SJCRH30 (cell line): ENCODE results near the gene ART1. TPM values are rescaled to one million over a fixed set of nuclear protein-coding genes. Genes with fewer than 3 reads are reported as not detected.

ENCODE experiments used
- DNase-seq, 2 experiments: peaks; one replicate each; pipeline ENCODE4 v3.0.0-alpha.2; 2015 to 2020
- H3K27ac ChIP-seq: fragments of 250-450 bp; sonication (Bioruptor Pico); 2 replicates; pipeline ENCODE4 v1.5.1; 2020; ENCODE audit warnings: mild to moderate bottlenecking, moderate library complexity
- H3K27me3 ChIP-seq: fragments of 250-450 bp; sonication (Bioruptor Pico); 2 replicates; pipeline ENCODE4 v1.5.1; 2020; ENCODE audit warnings: mild to moderate bottlenecking, moderate library complexity
- H3K36me3 ChIP-seq: fragments of 250-450 bp; sonication (Bioruptor Pico); 2 replicates; pipeline ENCODE4 v1.5.1; 2020; ENCODE audit warnings: mild to moderate bottlenecking, moderate library complexity
- H3K4me1 ChIP-seq: fragments of 250-450 bp; sonication (Bioruptor Pico); 2 replicates; pipeline ENCODE4 v1.5.1; 2020; ENCODE audit warnings: mild to moderate bottlenecking, moderate library complexity
- H3K4me3 ChIP-seq: fragments of 250-450 bp; sonication (Bioruptor Pico); 2 replicates; pipeline ENCODE4 v1.5.1; 2020; ENCODE audit warnings: mild to moderate bottlenecking, moderate library complexity
- H3K9me3 ChIP-seq: fragments of 250-450 bp; sonication (Bioruptor Pico); replicated peaks from 2 replicates; pipeline ENCODE4 v1.5.1; 2020; ENCODE audit warnings: mild to moderate bottlenecking, moderate library complexity
- total RNA-seq: library from RNA; depleted of rRNA; stranded (reverse); fragments of >200 nt; shearing (Covaris generic); gene quantifications from 2 replicates; pipeline ENCODE4 v1.2.3, GENCODE V29; 2014

ART1 gene
- total RNA-seq, 1 experiment from 2014 or later: not detected

DNA sequence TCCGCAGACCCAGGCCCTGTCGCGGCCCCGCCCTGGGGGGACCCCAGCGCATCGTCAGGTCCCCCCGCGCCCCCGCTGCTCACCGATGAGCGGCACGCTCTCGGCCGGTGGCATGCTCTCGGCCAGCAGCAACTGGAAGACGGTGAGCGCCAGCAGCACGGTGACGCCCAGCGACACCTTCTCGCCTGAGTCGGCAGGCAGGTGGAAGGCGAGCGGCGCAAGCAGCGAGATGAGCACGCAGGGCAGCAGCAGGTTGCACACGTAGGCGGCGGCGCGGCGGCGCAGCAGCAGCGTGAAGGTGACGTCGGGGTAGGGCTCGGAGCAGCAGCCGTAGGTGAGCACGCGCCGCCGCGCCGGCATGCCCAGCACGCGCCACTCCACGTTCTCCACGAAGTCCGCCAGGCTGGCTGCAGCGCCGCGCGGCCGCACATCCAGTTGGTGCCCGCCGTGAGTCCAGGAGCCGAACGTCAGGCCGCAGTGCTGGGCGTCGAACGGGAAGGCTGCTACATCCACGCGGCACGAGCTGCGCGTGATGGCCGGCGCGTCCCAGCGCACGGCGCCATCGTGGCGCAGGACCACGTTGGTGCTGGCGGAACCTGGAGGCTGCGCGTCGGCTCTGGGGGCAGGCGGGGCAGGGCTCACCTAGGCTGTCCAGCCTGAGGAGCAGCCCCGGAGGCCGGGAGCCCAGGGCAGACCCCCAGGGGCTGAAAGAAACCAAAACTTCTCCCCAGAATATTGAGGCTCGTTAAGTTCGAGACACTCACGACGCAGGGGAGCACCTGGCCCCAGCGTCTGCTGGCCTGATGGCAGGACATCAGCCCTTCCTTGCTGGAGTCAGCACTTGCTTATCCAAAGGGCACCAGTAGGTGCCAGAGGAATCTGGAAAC is 22.5 kb downstream of the ART1 start:
- no peaks in the 10 kb centered on the region for H3K4me1 ChIP-seq
- H3K27me3 ChIP-seq: no peaks in the 10 kb centered on the region
- H3K9me3 ChIP-seq: no peaks in the 10 kb centered on the region
- no peak overlapping the region for H3K4me3 ChIP-seq
- DNase-seq: no peak
- no peak overlapping the region for H3K27ac ChIP-seq
- H3K36me3 ChIP-seq: peaks cover 9% of the 10 kb centered on the region; the same call in 1 of the 2 replicates

DNA sequence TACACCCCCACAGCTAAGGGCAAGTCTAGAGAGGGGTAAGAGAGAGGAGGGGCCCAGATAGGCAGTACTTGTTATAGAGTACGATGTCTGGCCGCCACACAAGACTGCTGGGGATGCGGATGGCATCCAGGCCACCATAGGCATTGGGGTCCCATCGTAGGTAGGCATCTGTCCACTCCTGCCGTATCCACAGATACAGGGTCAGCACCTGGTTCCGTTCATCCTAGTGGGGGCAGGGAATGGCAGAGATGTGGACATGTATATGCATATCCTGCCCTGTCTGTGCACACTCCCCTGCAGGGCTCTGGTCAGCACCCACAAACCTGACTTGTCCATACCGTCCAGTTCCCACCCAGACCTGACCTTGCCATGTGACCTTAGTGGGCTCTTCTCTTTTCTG is 24.2 kb downstream of the ART1 start:
- H3K36me3 ChIP-seq: peaks cover 21% of the 10 kb centered on the region
- no peak for DNase-seq

DNA sequence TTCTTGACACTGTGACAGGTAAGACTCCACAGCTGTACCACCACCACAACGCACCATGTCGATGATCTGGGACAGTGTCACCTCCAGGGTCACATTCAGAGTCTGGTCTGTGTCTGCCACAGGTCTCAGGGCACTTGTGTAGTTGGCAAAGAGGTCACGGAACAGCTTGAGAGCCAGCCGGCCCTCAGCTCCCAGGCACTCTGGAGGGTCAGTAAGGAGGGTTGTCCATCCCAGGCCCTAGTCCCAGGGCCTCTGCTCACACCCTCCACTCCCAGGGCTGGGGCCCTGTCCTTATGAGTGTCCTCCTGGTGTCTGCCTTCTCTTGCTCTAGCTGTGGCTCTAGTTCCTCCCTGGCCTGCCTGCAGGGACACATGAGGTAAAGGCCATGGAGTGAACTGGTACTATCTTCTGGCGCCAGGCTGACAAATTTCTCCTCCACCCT is 24.8 kb downstream of the ART1 start:
- no peaks in the 10 kb centered on the region for H3K27me3 ChIP-seq
- H3K9me3 ChIP-seq: no peaks in the 10 kb centered on the region
- no peak overlapping the region for H3K27ac ChIP-seq
- no peak for DNase-seq
- H3K36me3 ChIP-seq: peaks cover 27% of the 10 kb centered on the region
- H3K4me3 ChIP-seq: no peak overlapping the region
- no peaks in the 10 kb centered on the region for H3K4me1 ChIP-seq

More for the DNA sequence above, 24.2 kb downstream of the ART1 start:
- no peaks in the 10 kb centered on the region for H3K9me3 ChIP-seq
- H3K27ac ChIP-seq: no peak overlapping the region
- H3K4me3 ChIP-seq: no peak overlapping the region
- no peaks in the 10 kb centered on the region for H3K27me3 ChIP-seq
- H3K4me1 ChIP-seq: no peaks in the 10 kb centered on the region

DNA sequence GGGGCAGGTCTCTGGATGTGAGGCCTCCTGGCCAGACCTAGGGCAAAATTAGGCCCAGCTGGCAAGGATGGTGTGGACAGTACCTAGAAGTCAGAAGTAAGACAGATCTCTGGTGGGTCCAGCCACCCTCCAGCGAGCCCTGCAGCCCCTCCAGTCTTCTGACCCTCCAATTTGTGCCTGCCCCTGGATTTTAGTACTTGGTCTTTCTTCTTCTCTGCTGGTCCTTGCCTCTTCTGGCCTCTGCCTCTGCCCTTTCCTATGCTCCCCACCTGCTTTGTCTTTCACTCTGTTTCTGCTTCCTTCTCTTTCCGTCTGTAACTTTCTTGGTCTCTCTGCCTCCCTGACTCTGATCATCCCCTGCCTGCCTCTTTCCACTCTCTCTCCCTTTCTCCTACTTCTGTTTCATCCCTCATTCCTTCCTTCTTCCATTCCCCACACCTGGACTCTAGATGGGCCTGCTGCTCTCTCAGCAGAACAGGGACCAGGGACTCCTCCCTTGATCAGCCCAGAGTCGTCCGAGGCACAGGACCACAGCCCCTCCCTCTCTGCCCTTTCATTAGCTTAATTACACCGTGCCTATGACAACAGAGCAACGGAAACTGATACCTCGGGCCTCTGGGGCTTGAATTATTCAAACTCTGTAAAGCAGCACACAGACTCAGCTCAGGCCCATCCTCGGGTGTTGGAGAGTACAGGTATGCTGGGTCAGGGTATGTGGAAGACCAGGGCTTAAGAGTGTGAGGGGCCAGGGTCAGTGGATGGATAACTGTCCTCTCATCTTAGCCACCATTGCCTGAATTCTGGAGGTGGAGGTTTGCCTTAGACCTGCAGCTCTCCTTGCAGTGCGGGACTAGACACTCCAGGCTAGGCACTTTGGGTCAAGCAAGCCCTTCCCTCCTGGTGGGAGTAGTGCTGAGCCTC is 26.7 kb downstream of the ART1 start, which contains the start of gene CHRNA10:
CHRNA10 (minus strand) TSS at position 51 of the 921 bp plus-strand sequence. CDS start 72 bp downstream, outside the sequence.
- no peaks in the 10 kb centered on the region for H3K4me1 ChIP-seq
- no peak within 1 kb of the TSS for H3K27ac ChIP-seq
- no peak within 1 kb of the TSS for H3K4me3 ChIP-seq
- no peak for DNase-seq
- peaks cover 46% of the 10 kb centered on the region for H3K36me3 ChIP-seq
- H3K27me3 ChIP-seq: no peaks in the 10 kb centered on the region
- H3K9me3 ChIP-seq: no peaks in the 10 kb centered on the region

DNA sequence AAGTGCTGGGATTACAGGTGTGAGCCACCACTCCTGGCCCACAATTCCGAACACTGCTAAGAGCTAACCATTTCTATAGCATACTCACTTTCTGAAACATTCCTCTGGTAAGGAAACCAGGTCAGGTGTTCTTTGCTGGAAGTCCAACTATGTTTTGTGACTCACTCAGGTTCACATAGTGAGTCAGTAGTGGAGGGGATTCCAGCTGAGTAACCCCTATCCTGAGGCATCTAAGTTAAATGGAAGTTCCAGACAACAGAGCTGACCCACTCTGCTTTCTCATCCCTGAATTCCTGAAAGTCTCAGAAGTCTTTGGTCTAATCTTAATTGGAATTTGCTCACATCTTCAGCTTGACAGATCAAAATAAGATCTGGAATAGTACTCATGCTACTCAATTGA is 29.3 kb downstream of the ART1 start:
- Histone ChIP-seq H3K27me3 (no peaks in the 10 kb centered on the region), H3K36me3 (peaks cover 62% of the 10 kb centered on the region), H3K27ac (no peak overlapping the region), H3K9me3 (no peaks in the 10 kb centered on the region), H3K4me3 (no peak overlapping the region), H3K4me1 (no peaks in the 10 kb centered on the region)
- DNase-seq: no peak

DNA sequence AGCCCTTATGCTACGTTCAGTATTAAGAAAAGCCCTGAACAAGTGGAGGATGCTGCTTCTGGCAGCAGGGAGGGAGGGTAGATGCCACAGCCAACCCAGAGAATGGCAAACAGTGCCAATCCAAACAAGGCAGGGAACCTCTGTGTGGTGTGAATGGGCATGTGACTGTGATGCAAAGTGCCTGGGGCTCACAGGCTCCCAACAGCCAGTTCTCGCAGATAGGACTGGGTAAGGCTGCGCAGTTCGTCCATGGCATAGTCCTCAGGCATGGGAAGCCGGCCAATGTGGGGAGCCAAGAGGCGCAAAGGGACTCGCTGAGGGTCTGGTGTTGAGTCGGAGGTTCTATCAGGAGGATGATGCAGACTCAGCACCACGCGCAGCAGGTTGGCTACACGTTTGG is 31.0 kb downstream of the ART1 start:
- Histone ChIP-seq H3K36me3 (peaks cover 78% of the 10 kb centered on the region), H3K27ac (no peak overlapping the region), H3K4me1 (no peaks in the 10 kb centered on the region), H3K27me3 (no peaks in the 10 kb centered on the region), H3K9me3 (no peaks in the 10 kb centered on the region), H3K4me3 (no peak overlapping the region)
- DNase-seq: no peak

DNA sequence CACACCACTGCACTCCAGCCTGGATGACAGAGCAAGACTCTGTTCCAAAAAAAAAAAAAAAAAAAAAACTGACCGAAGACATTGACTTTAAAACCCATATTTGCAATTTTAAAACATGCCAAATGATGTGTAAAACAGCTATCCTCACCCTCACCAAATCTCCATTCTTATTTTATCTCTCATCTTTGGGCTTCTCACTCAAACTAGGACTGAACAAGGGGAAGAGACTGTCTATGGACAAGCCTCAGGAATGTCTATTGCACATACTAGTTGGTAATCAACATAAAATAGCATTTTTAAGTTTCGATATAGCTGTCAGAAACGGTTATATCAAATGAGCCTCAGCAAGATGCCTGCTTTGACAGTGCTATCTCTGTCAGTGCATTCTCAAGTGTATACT is 34.1 kb downstream of the ART1 start:
- no peak overlapping the region for H3K4me3 ChIP-seq
- no peaks in the 10 kb centered on the region for H3K9me3 ChIP-seq
- H3K27me3 ChIP-seq: no peaks in the 10 kb centered on the region
- H3K36me3 ChIP-seq: peaks cover 94% of the 10 kb centered on the region
- DNase-seq: no peak
- no peak overlapping the region for H3K27ac ChIP-seq
- H3K4me1 ChIP-seq: no peaks in the 10 kb centered on the region

DNA sequence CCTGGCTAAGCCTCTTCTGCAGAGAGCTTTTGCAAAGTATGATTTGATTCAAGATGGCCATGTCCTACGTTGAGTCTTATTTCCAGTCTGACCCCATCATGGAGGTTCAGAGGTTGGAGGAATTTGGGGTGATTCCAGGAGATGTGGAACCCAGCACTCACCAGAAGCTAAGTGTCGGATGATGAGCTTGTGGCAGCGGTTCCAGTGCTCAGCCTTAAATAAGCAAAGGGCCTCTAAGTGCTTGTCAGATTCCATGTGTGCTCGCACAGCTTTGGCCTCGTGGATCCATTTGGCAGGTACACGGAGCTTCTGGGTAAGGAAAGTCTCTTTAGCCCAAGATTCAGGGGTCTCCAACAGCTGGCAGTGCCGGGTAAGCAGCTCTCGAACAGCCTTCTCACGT is 38.1 kb downstream of the ART1 start:
- peaks cover 97% of the 10 kb centered on the region for H3K36me3 ChIP-seq

DNA sequence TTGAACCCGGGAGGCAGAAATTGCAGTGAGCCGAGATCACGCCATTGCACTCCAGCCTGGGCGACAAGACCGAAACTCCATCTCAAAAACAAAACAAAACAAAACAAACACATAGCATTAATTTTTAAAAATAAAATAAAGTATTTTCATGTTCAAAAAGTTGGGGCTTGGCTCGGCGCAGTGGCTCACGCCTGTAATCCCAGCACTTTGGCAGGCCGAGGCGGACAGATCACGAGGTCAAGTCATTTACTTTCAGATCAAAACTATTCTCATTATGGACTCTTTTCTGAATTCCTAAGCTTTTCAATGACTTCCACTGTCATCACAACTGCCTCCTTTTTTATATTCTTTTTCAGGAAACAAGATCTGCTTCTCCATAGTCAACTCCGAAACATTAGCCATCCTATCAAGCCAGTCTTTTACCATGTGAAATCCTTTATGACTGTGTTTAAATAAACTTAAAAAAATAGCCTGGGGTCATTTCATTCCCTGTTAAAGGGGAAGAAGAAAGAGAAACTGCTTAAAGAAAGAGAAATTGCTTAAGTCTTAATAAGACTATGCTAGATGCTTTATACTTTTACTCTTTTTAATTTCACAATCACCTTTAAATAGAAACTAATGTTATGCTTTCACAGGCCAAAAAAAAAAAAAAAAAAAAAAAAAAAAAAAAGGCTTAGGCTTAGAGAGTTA is 39.3 kb downstream of the ART1 start:
- Histone ChIP-seq H3K27me3 (no peaks in the 10 kb centered on the region), H3K27ac (no peak overlapping the region), H3K9me3 (no peaks in the 10 kb centered on the region), H3K36me3 (peaks cover 95% of the 10 kb centered on the region), H3K4me1 (no peaks in the 10 kb centered on the region), H3K4me3 (no peak overlapping the region)
- no peak for DNase-seq

More for the DNA sequence above, 38.1 kb downstream of the ART1 start:
- no peak for DNase-seq
- no peaks in the 10 kb centered on the region for H3K4me1 ChIP-seq
- no peaks in the 10 kb centered on the region for H3K9me3 ChIP-seq
- H3K27ac ChIP-seq: no peak overlapping the region
- H3K4me3 ChIP-seq: no peak overlapping the region
- H3K27me3 ChIP-seq: no peaks in the 10 kb centered on the region

DNA sequence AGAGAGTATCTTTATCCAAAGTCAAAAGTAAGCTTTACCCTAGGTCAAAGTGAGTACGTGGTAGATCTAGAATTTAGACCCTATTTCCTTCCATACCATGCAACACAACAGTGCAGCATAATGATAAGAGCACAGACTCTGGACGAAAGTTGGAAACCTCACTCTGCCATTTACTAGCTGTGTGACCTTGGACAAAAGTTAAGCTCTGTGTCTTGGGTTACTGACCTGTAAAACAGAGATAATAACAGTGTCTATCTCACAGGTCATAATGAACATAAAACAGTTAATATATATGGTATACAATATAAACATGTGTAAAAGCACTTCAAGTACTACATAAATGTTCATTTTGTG is 39.9 kb downstream of the ART1 start:
- no peak overlapping the region for H3K27ac ChIP-seq
- DNase-seq: no peak
- no peaks in the 10 kb centered on the region for H3K9me3 ChIP-seq
- no peak overlapping the region for H3K4me3 ChIP-seq
- no peaks in the 10 kb centered on the region for H3K27me3 ChIP-seq
- H3K36me3 ChIP-seq: peaks cover 92% of the 10 kb centered on the region
- no peaks in the 10 kb centered on the region for H3K4me1 ChIP-seq

DNA sequence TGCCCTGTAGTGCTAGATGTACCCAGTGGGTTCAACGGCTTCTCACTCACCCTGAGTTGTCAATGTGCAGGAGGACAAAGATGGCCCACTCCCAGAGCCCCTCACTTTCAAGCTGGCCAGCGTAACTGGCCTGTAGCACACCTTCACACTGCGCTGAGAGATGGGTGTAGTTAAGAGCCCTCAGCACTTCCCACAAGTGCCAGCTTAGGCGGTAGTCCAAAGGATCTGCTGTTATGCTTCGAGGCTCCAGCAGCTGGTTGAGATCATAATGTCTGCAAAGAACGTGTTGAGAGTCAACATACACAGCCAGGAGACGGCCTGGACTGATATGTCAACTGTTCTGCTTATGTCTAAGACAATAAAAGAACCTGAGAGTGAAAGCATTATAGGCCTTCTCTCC is 41.0 kb downstream of the ART1 start:
- H3K27me3 ChIP-seq: no peaks in the 10 kb centered on the region
- no peaks in the 10 kb centered on the region for H3K4me1 ChIP-seq
- no peaks in the 10 kb centered on the region for H3K9me3 ChIP-seq
- no peak overlapping the region for H3K4me3 ChIP-seq
- peaks cover 88% of the 10 kb centered on the region for H3K36me3 ChIP-seq
- no peak for DNase-seq
- no peak overlapping the region for H3K27ac ChIP-seq

DNA sequence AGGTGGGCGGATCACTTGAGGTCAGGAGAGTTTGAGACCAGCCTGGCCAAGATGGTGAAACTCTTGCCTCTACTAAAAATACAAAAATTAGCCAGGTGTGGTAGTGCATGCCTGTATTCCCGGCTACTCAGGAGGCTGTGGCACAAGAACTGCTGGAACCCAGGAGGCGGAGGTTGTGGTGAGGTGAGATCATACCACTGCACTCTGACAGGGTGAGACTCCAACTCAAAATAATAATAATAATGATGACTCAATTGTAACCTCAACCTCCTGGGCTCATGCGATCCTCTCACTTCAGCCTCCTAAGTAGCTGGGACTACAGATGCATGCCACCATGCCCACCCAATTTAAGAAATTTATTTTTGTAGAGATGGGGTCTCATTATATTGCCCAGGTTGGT is 41.8 kb downstream of the ART1 start:
- Histone ChIP-seq H3K9me3 (no peaks in the 10 kb centered on the region), H3K27me3 (no peaks in the 10 kb centered on the region), H3K36me3 (peaks cover 87% of the 10 kb centered on the region), H3K4me1 (no peaks in the 10 kb centered on the region), H3K27ac (no peak overlapping the region), H3K4me3 (no peak overlapping the region)
- no peak for DNase-seq

DNA sequence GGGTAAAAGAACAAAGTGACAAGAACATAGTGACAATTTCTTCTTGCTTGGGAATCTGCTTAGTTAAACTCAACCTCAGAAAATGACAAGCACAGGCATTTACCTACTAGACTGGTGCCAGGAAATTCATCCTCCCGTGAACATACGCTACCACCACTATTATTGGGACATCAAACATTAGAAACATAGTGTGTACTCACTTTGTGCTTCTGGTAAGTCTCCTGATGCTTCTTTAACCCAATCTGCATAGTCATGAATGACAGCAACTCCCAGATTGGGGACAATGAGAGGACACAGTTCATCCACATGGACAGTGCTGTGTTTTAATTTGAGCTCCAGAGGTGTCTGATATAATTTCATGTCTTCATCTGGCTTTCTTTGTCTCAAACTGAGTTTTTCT is 55.5 kb downstream of the ART1 start:
- Histone ChIP-seq H3K4me1 (no peaks in the 10 kb centered on the region), H3K36me3 (peaks cover 86% of the 10 kb centered on the region), H3K4me3 (no peak overlapping the region), H3K27ac (no peak overlapping the region), H3K9me3 (no peaks in the 10 kb centered on the region), H3K27me3 (no peaks in the 10 kb centered on the region)
- no peak for DNase-seq

DNA sequence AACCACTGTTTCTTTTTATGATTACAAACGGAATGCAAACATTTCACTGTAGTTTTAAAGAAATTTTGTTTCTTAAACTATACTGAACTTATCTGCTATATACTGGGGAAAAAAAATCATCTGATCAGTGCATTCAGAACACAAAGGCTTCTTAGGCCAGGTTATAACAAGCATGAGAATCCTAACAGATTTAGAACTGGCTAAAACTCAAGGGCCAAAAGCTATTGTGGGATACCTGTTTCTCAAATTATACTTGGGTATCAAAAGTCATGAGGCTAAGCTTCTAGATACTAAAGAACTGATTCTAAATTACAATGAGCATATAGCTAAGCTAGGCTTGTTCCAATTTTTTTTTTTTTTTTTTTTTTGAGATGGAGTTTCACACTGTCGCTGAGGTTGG is 56.0 kb downstream of the ART1 start:
- Histone ChIP-seq H3K9me3 (no peaks in the 10 kb centered on the region), H3K4me1 (no peaks in the 10 kb centered on the region), H3K36me3 (peaks cover 83% of the 10 kb centered on the region), H3K27ac (no peak overlapping the region), H3K27me3 (no peaks in the 10 kb centered on the region), H3K4me3 (no peak overlapping the region)
- DNase-seq: no peak

DNA sequence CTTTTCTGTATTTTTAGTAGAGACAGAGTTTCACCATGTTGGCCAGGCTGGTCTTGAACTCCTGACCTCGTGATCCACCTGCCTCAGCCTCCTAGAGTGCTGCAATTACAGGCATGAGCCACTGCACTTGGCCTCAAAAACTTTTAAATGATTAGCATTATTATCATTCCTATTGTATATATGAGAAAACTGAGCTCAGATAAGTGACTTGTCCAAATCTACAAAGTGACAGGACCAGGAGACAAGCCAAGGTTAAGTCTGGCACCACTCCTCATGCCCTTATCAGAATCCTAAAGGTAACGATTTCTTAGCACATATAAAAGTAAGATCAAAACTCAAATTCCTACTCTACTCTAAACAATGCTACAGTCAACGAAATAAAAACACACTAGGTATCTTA is 58.5 kb downstream of the ART1 start:
- DNase-seq: no peak
- Histone ChIP-seq H3K27me3 (no peaks in the 10 kb centered on the region), H3K4me3 (no peak overlapping the region), H3K36me3 (peaks cover 80% of the 10 kb centered on the region), H3K9me3 (no peaks in the 10 kb centered on the region), H3K27ac (no peak overlapping the region), H3K4me1 (no peaks in the 10 kb centered on the region)
